ENCODE results near the gene FHIT. TPM values are rescaled to one million over a fixed set of nuclear protein-coding genes. Genes with fewer than 3 reads are reported as not detected.

Gene FHIT
- total RNA-seq, 4 donors from 2014 or later: 1.6 to 12.9 (median 7.8) TPM

- 72 to 75% methylated on average over 6 of the region's 6 CpGs for WGBS, 2 donors
Measured at GRCh38 chr3:60309539-60310268, 941.5 kb downstream of the FHIT start.

GRCh38 chr3:60308808-60309207, 942.4 kb downstream of the FHIT start:
- TF ChIP-seq POLR2A (IDR thresholded peaks at IDR 0.05) (no peak), CTCF (IDR thresholded peaks at IDR 0.05) (no peak), EP300 (IDR thresholded peaks at IDR 0.05) (no peak)

More at GRCh38 chr3:60309539-60310268, 941.5 kb downstream of the FHIT start:
- Histone ChIP-seq H3K4me3 (no peak overlapping the region), H3K9me3 (no peaks in the 10 kb centered on the region), H3K27me3 (no peaks in the 10 kb centered on the region), H3K27ac (no peak overlapping the region), H3K36me3 (no peaks in the 10 kb centered on the region), H3K4me1 (no peaks in the 10 kb centered on the region)
- DNase-seq (ENCODE audit: low spot score in 2 of 2): no peak
- TF ChIP-seq POLR2A (IDR thresholded peaks at IDR 0.05) (no peak), EP300 (IDR thresholded peaks at IDR 0.05) (no peak), CTCF (IDR thresholded peaks at IDR 0.05) (no peak)

GRCh38 chr3:60307562-60308199, 943.6 kb downstream of the FHIT start:
- Histone ChIP-seq H3K4me1 (no peaks in the 10 kb centered on the region), H3K4me3 (no peak overlapping the region), H3K27me3 (no peaks in the 10 kb centered on the region), H3K9me3 (no peaks in the 10 kb centered on the region), H3K36me3 (no peaks in the 10 kb centered on the region), H3K27ac (no peak overlapping the region)
- DNase-seq (ENCODE audit: low spot score in 2 of 2): no peak
- TF ChIP-seq CTCF (IDR thresholded peaks at IDR 0.05) (no peak), EP300 (IDR thresholded peaks at IDR 0.05) (no peak), POLR2A (IDR thresholded peaks at IDR 0.05) (no peak)
- WGBS, 2 donors: 90 to 93% methylated on average over 5 of the region's 5 CpGs

More at GRCh38 chr3:60308808-60309207, 942.4 kb downstream of the FHIT start:
- 76 to 85% methylated on average over 3 of the region's 3 CpGs for WGBS, 2 donors
- no peaks in the 10 kb centered on the region for H3K27me3 ChIP-seq
- no peaks in the 10 kb centered on the region for H3K4me1 ChIP-seq
- DNase-seq (ENCODE audit: low spot score in 2 of 2): no peak
- H3K27ac ChIP-seq: no peak overlapping the region
- no peaks in the 10 kb centered on the region for H3K36me3 ChIP-seq
- H3K9me3 ChIP-seq: no peaks in the 10 kb centered on the region
- no peak overlapping the region for H3K4me3 ChIP-seq

GRCh38 chr3:60304112-60304511, 947.1 kb downstream of the FHIT start:
- Histone ChIP-seq H3K4me1 (no peaks in the 10 kb centered on the region), H3K9me3 (no peaks in the 10 kb centered on the region), H3K27ac (no peak overlapping the region), H3K4me3 (no peak overlapping the region), H3K27me3 (no peaks in the 10 kb centered on the region), H3K36me3 (no peaks in the 10 kb centered on the region)
- TF ChIP-seq EP300 (IDR thresholded peaks at IDR 0.05) (no peak), CTCF (IDR thresholded peaks at IDR 0.05) (no peak), POLR2A (IDR thresholded peaks at IDR 0.05) (no peak)
- DNase-seq (ENCODE audit: low spot score in 2 of 2): no peak

- 84 to 91% methylated on average over 3 of the region's 3 CpGs for WGBS, 2 donors
- Histone ChIP-seq H3K4me1 (no peaks in the 10 kb centered on the region), H3K9me3 (no peaks in the 10 kb centered on the region), H3K4me3 (no peak overlapping the region), H3K27ac (no peak overlapping the region), H3K27me3 (no peaks in the 10 kb centered on the region), H3K36me3 (no peaks in the 10 kb centered on the region)
- DNase-seq (ENCODE audit: low spot score in 2 of 2): no peak
- TF ChIP-seq EP300 (IDR thresholded peaks at IDR 0.05): no peak
- TF ChIP-seq POLR2A (IDR thresholded peaks at IDR 0.05): no peak
- no peak for TF ChIP-seq CTCF (IDR thresholded peaks at IDR 0.05)
Measured at GRCh38 chr3:60303160-60303559, 948.1 kb downstream of the FHIT start.
